Parathyroid adenoma (tissue), 2 donors: ENCODE results near the gene RNF222.

Source experiments
- H2AFZ ChIP-seq: fragments of 300-600 bp; sonication (generic); one replicate; pipeline ENCODE4 v1.7.0; 2017; ENCODE audit warnings: antibody characterized with exemption, mild to moderate bottlenecking
- H3K27ac ChIP-seq: fragments of 300-600 bp; sonication (generic); one replicate; pipeline ENCODE4 v1.7.0; 2017
- H3K27me3 ChIP-seq: fragments of 300-600 bp; sonication (generic); one replicate; pipeline ENCODE4 v1.7.0; 2017; ENCODE audit warnings: low read length; ENCODE audit not compliant: control insufficient read depth, insufficient read depth
- H3K36me3 ChIP-seq: fragments of 300-600 bp; sonication (generic); one replicate; pipeline ENCODE4 v1.7.0; 2017; ENCODE audit warnings: low read length; ENCODE audit not compliant: control insufficient read depth, insufficient read depth
- H3K4me1 ChIP-seq: fragments of 300-600 bp; sonication (generic); one replicate; pipeline ENCODE4 v1.7.0; 2017; ENCODE audit warnings: control low read depth
- H3K4me2 ChIP-seq: fragments of 300-600 bp; sonication (generic); one replicate; pipeline ENCODE4 v1.7.0; 2017; ENCODE audit warnings: low read length
- H3K4me3 ChIP-seq: fragments of 300-600 bp; sonication (generic); one replicate; pipeline ENCODE4 v1.7.0; 2017; ENCODE audit warnings: low read depth, low read length
- H3K79me2 ChIP-seq: fragments of 300-600 bp; sonication (generic); one replicate; pipeline ENCODE4 v1.7.0; 2017; ENCODE audit warnings: control low read depth
- H3K9ac ChIP-seq: fragments of 300-600 bp; sonication (generic); one replicate; pipeline ENCODE4 v1.7.0; 2017; ENCODE audit warnings: mild to moderate bottlenecking
- H3K9me3 ChIP-seq: fragments of 300-600 bp; sonication (generic); one replicate; pipeline ENCODE4 v1.7.0; 2017; ENCODE audit warnings: low read length; ENCODE audit not compliant: control insufficient read depth
- CTCF ChIP-seq: fragments of 300-600 bp; sonication (generic); IDR thresholded peaks from one replicate; pipeline ENCODE4 v1.7.0; 2017; ENCODE audit warnings: antibody characterized with exemption, mild to moderate bottlenecking
- donor health status: primary hyperparathyroidism.

The RNF222 gene

GRCh38 chr17:8435245-8436168, 37.9 kb upstream of the RNF222 start, which contains the start of gene NDEL1:
TSS of gene NDEL1 (plus strand) at chr17:8435884. CDS start at chr17:8444272, 8,388 bp downstream.
- Histone ChIP-seq H3K27ac (peak within 1 kb of the TSS; percentile 91), H3K9ac (peak within 1 kb of the TSS; percentile 78), H3K79me2 (peaks cover 28% of the 10 kb centered on the region), H3K9me3 (no peaks in the 10 kb centered on the region), H2AFZ (peak within 1 kb of the TSS; percentile 91), H3K4me1 (no peaks in the 10 kb centered on the region), H3K36me3 (no peaks in the 10 kb centered on the region), H3K4me3 (peak within 1 kb of the TSS; percentile 87), H3K4me2 (peak within 1 kb of the TSS; percentile 97), H3K27me3 (no peaks in the 10 kb centered on the region)
- no peak for TF ChIP-seq CTCF

DNA sequence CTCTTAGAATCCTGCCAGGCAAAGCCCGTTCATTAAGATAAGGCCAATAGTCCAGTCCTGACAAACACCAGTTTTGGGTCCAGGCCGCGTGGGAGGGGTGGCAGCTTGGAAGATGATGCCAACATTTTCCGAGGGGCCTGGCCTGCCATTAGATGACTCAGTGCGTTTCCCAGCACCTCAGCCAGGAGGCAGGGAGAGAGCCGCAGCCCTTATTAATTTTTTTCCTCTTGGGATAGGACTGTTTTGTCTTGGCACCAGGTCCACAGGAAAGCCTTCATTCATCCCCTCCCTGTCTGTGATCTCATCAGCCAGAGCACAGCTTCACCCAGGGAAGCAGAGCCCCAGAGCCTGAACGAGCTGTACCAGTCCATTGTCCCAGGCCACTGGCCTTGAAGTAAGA, 33.3 kb upstream of the RNF222 start:
- Histone ChIP-seq H3K9me3 (no peaks in the 10 kb centered on the region), H3K4me2 (no peak overlapping the region), H3K4me1 (no peaks in the 10 kb centered on the region), H3K9ac (no peak overlapping the region), H3K27me3 (no peaks in the 10 kb centered on the region), H3K4me3 (no peak overlapping the region), H3K27ac (no peak overlapping the region), H2AFZ (no peak overlapping the region), H3K36me3 (no peaks in the 10 kb centered on the region), H3K79me2 (no peaks in the 10 kb centered on the region)
- TF ChIP-seq CTCF = no peak

GRCh38 chr17:8426802-8427201, 29.2 kb upstream of the RNF222 start:
- no peak overlapping the region for H3K9ac ChIP-seq
- H3K9me3 ChIP-seq = no peaks in the 10 kb centered on the region
- no peaks in the 10 kb centered on the region for H3K27me3 ChIP-seq
- no peak for TF ChIP-seq CTCF
- no peak overlapping the region for H3K27ac ChIP-seq
- H3K4me1 ChIP-seq = no peaks in the 10 kb centered on the region
- H3K4me2 ChIP-seq = no peak overlapping the region
- H3K36me3 ChIP-seq = no peaks in the 10 kb centered on the region
- H2AFZ ChIP-seq = no peak overlapping the region
- H3K4me3 ChIP-seq = no peak overlapping the region
- no peaks in the 10 kb centered on the region for H3K79me2 ChIP-seq

GRCh38 chr17:8426094-8426720, 28.6 kb upstream of the RNF222 start:
- H3K4me2 ChIP-seq = no peak overlapping the region
- no peaks in the 10 kb centered on the region for H3K27me3 ChIP-seq
- no peak for TF ChIP-seq CTCF
- no peaks in the 10 kb centered on the region for H3K79me2 ChIP-seq
- no peak overlapping the region for H2AFZ ChIP-seq
- no peak overlapping the region for H3K9ac ChIP-seq
- H3K4me1 ChIP-seq = no peaks in the 10 kb centered on the region
- no peak overlapping the region for H3K27ac ChIP-seq
- no peaks in the 10 kb centered on the region for H3K36me3 ChIP-seq
- no peak overlapping the region for H3K4me3 ChIP-seq
- H3K9me3 ChIP-seq = no peaks in the 10 kb centered on the region
